ENCODE data around the gene EXOC2. TPM values are rescaled to one million over a fixed set of nuclear protein-coding genes. Genes with fewer than 3 reads are reported as not detected.
"Not testable (repeated sequence)": the region's sequence is repeated elsewhere in the genome, so short reads cannot be mapped to it uniquely, and the experiment has no call there.

The EXOC2 gene
- total RNA-seq, 2 experiments from 2014 or later = 34.5 to 34.9 TPM

- H3K4me1 Mint-ChIP-seq (ENCODE audit: low read depth) = peaks cover 8% of the 10 kb centered on the region
These were observed 18.0 kb downstream of the EXOC2 start for GRCh38 chr6:674956-675355.

GRCh38 chr6:674406-674805, 18.5 kb downstream of the EXOC2 start:
- DNase-seq = no peak
- no peak overlapping the region for H3K27ac Mint-ChIP-seq
- CTCF ChIA-PET = no interaction called here
- no peaks in the 10 kb centered on the region for H3K9me3 Mint-ChIP-seq (ENCODE audit: insufficient read depth)
- H3K36me3 Mint-ChIP-seq (ENCODE audit: low read depth) = peaks cover 20% of the 10 kb centered on the region
- peaks cover 8% of the 10 kb centered on the region for H3K4me1 Mint-ChIP-seq (ENCODE audit: low read depth)
- no peaks in the 10 kb centered on the region for H3K27me3 Mint-ChIP-seq (ENCODE audit: low read depth)
- no peak overlapping the region for H3K4me3 Mint-ChIP-seq
- POLR2A ChIA-PET = no interaction called here
- no peak for ATAC-seq

More at GRCh38 chr6:674956-675355, 18.0 kb downstream of the EXOC2 start:
- DNase-seq = no peak
- Mint-ChIP-seq H3K27me3 (ENCODE audit: low read depth) (no peaks in the 10 kb centered on the region), H3K4me3 (no peak overlapping the region), H3K36me3 (ENCODE audit: low read depth) (peaks cover 22% of the 10 kb centered on the region), H3K9me3 (ENCODE audit: insufficient read depth) (no peaks in the 10 kb centered on the region), H3K27ac (no peak overlapping the region)
- CTCF ChIA-PET = no interaction called here
- POLR2A ChIA-PET = no interaction called here
- ATAC-seq = no peak

- ChIA-PET POLR2A (no interaction called here), CTCF (no interaction called here)
- Mint-ChIP-seq H3K9me3 (ENCODE audit: insufficient read depth) (peaks cover 14% of the 10 kb centered on the region), H3K27ac (no peak overlapping the region), H3K4me1 (ENCODE audit: low read depth) (peaks cover 29% of the 10 kb centered on the region), H3K4me3 (no peak overlapping the region), H3K36me3 (ENCODE audit: low read depth) (peaks cover 37% of the 10 kb centered on the region), H3K27me3 (ENCODE audit: low read depth) (no peaks in the 10 kb centered on the region)
- DNase-seq = no peak
- ATAC-seq = no peak
These were observed 25.5 kb downstream of the EXOC2 start for GRCh38 chr6:667253-667927.

GRCh38 chr6:665403-666267, 27.3 kb downstream of the EXOC2 start:
- ChIA-PET CTCF (interaction anchor here (0.6 to 1.1 kb wide), 3 partner anchors 15 to 406 kb away, joined by 3 read pairs; no protein-coding TSS in a partner anchor), POLR2A (interaction anchor here (0.8 kb wide), 1 partner anchor 24 kb away, joined by 3 read pairs; no protein-coding TSS in a partner anchor)
- H3K36me3 Mint-ChIP-seq (ENCODE audit: low read depth) = peaks cover 34% of the 10 kb centered on the region
- H3K27ac Mint-ChIP-seq = no peak overlapping the region
- peaks cover 14% of the 10 kb centered on the region for H3K9me3 Mint-ChIP-seq (ENCODE audit: insufficient read depth)
- peaks cover 45% of the 10 kb centered on the region for H3K4me1 Mint-ChIP-seq (ENCODE audit: low read depth)
- DNase-seq (no peak), ATAC-seq (no peak)
- no peak overlapping the region for H3K4me3 Mint-ChIP-seq
- H3K27me3 Mint-ChIP-seq (ENCODE audit: low read depth) = no peaks in the 10 kb centered on the region

GRCh38 chr6:663788-664187, 29.2 kb downstream of the EXOC2 start:
- not testable (repeated sequence) for H3K4me3 Mint-ChIP-seq
- CTCF ChIA-PET = interaction anchor here (1.0 to 3.7 kb wide), 3 partner anchors 8 to 58 kb away, joined by 3 to 15 read pairs (median 5); no protein-coding TSS in a partner anchor

GRCh38 chr6:659716-660581, 33.0 kb downstream of the EXOC2 start:
- Mint-ChIP-seq H3K4me3 (peak overlapping the region; percentile 35), H3K27ac (peak overlapping the region; percentile 82), H3K27me3 (ENCODE audit: low read depth) (no peaks in the 10 kb centered on the region), H3K9me3 (ENCODE audit: insufficient read depth) (peaks cover 8% of the 10 kb centered on the region), H3K36me3 (ENCODE audit: low read depth) (peaks cover 42% of the 10 kb centered on the region), H3K4me1 (ENCODE audit: low read depth) (peaks cover 56% of the 10 kb centered on the region)
- CTCF ChIA-PET = interaction anchor here (1.3 to 3.7 kb wide), 4 partner anchors 10 to 62 kb away, joined by 4 to 15 read pairs (median 4); partner anchors contain the start of gene EXOC2
- ATAC-seq (peak; percentile 42), DNase-seq (peak; percentile 25)
- POLR2A ChIA-PET = no interaction called here

More at GRCh38 chr6:663788-664187, 29.2 kb downstream of the EXOC2 start:
- H3K27me3 Mint-ChIP-seq (ENCODE audit: low read depth); ATAC-seq; POLR2A ChIA-PET; DNase-seq; H3K27ac Mint-ChIP-seq: not testable (repeated sequence)
- peaks cover 34% of the 10 kb centered on the region for H3K36me3 Mint-ChIP-seq (ENCODE audit: low read depth)
- peaks cover 62% of the 10 kb centered on the region for H3K4me1 Mint-ChIP-seq (ENCODE audit: low read depth)
- peaks cover 14% of the 10 kb centered on the region for H3K9me3 Mint-ChIP-seq (ENCODE audit: insufficient read depth)

GRCh38 chr6:658244-658643, 34.7 kb downstream of the EXOC2 start:
- Mint-ChIP-seq H3K36me3 (ENCODE audit: low read depth) (peaks cover 41% of the 10 kb centered on the region), H3K4me1 (ENCODE audit: low read depth) (peaks cover 42% of the 10 kb centered on the region), H3K4me3 (no peak overlapping the region), H3K27ac (no peak overlapping the region), H3K9me3 (ENCODE audit: insufficient read depth) (no peaks in the 10 kb centered on the region), H3K27me3 (ENCODE audit: low read depth) (no peaks in the 10 kb centered on the region)
- ATAC-seq (no peak), DNase-seq (no peak)
- ChIA-PET CTCF (no interaction called here), POLR2A (no interaction called here)

GRCh38 chr6:657743-658142, 35.2 kb downstream of the EXOC2 start:
- no peaks in the 10 kb centered on the region for H3K27me3 Mint-ChIP-seq (ENCODE audit: low read depth)
- DNase-seq = no peak
- peaks cover 37% of the 10 kb centered on the region for H3K4me1 Mint-ChIP-seq (ENCODE audit: low read depth)
- CTCF ChIA-PET = no interaction called here
- H3K36me3 Mint-ChIP-seq (ENCODE audit: low read depth) = peaks cover 42% of the 10 kb centered on the region
- POLR2A ChIA-PET = no interaction called here
- no peaks in the 10 kb centered on the region for H3K9me3 Mint-ChIP-seq (ENCODE audit: insufficient read depth)
- ATAC-seq = no peak
- H3K27ac Mint-ChIP-seq = no peak overlapping the region
- no peak overlapping the region for H3K4me3 Mint-ChIP-seq

- H3K9me3 Mint-ChIP-seq (ENCODE audit: insufficient read depth) = no peaks in the 10 kb centered on the region
- peaks cover 29% of the 10 kb centered on the region for H3K4me1 Mint-ChIP-seq (ENCODE audit: low read depth)
- POLR2A ChIA-PET = no interaction called here
- H3K4me3 Mint-ChIP-seq = no peak within 1 kb of the TSS
- no peaks in the 10 kb centered on the region for H3K27me3 Mint-ChIP-seq (ENCODE audit: low read depth)
- DNase-seq = no peak
- no peak for ATAC-seq
- CTCF ChIA-PET = no interaction called here
- H3K36me3 Mint-ChIP-seq (ENCODE audit: low read depth) = peaks cover 40% of the 10 kb centered on the region
- no peak within 1 kb of the TSS for H3K27ac Mint-ChIP-seq
These were observed 36.3 kb downstream of the EXOC2 start, which contains the start of gene HUS1B for GRCh38 chr6:656460-657252. Gene HUS1B, minus strand, starts transcription at chr6:657100. Its CDS starts 156 bp downstream, at chr6:656944.

- Mint-ChIP-seq H3K4me3 (no peak overlapping the region), H3K9me3 (ENCODE audit: insufficient read depth) (no peaks in the 10 kb centered on the region), H3K36me3 (ENCODE audit: low read depth) (peaks cover 35% of the 10 kb centered on the region), H3K27me3 (ENCODE audit: low read depth) (no peaks in the 10 kb centered on the region), H3K4me1 (ENCODE audit: low read depth) (peaks cover 5% of the 10 kb centered on the region), H3K27ac (no peak overlapping the region)
- ATAC-seq = no peak
- ChIA-PET POLR2A (no interaction called here), CTCF (no interaction called here)
- DNase-seq = no peak
These were observed 38.8 kb downstream of the EXOC2 start for GRCh38 chr6:654136-654535.

GRCh38 chr6:652865-653264, 40.1 kb downstream of the EXOC2 start:
- no peaks in the 10 kb centered on the region for H3K27me3 Mint-ChIP-seq (ENCODE audit: low read depth)
- no peaks in the 10 kb centered on the region for H3K4me1 Mint-ChIP-seq (ENCODE audit: low read depth)
- ATAC-seq (no peak), DNase-seq (no peak)
- no peak overlapping the region for H3K27ac Mint-ChIP-seq
- peaks cover 31% of the 10 kb centered on the region for H3K36me3 Mint-ChIP-seq (ENCODE audit: low read depth)
- H3K9me3 Mint-ChIP-seq (ENCODE audit: insufficient read depth) = no peaks in the 10 kb centered on the region
- H3K4me3 Mint-ChIP-seq = no peak overlapping the region
- CTCF ChIA-PET = interaction anchor here (0.7 to 0.8 kb wide), 2 partner anchors 69 to 744 kb away, joined by 3 read pairs; no protein-coding TSS in a partner anchor
- POLR2A ChIA-PET = no interaction called here

Measured in activated CD8-positive, alpha-beta T cell treated with anti-CD3 and anti-CD28 coated beads, Interleukin-2, amount 10 ng/mL, durations not matched to agents 7 days and 5 days (primary cell).